HCT116 (cell line): Measurements from ENCODE around the gene FAT2. TPM values are rescaled to one million over a fixed set of nuclear protein-coding genes. Genes with fewer than 3 reads are reported as not detected.

Experiments used
- ATAC-seq: fragments of 200-7000 bp; cut with Tn5 transposase; 2 replicates; pipeline ENCODE4 v1.9.1; 2020; ENCODE audit warnings: mild to moderate bottlenecking, moderate library complexity
- BruUV-seq: library from RNA; stranded (reverse); fragments of 400-500 nt; replicated peaks from 2 replicates; lab custom pipeline; 2021; lab: Mats Ljungman, UMichigan
- CTCF ChIA-PET: fragments of 300-600 bp; sonication (Branson Sonifier 250); formaldehyde crosslinking; loops from one replicate; lab custom pipeline; 2021; ENCODE audit warnings: antibody characterized with exemption; lab: Charles Lee
- POLR2A ChIA-PET: fragments of 300-600, 350-600 bp; sonication (Branson Sonifier 250); formaldehyde crosslinking; loops from one replicate; lab custom pipeline; 2021; ENCODE audit warnings: antibody characterized with exemption; lab: Charles Lee
- RAD21 ChIA-PET, 2 experiments: fragments of 300-600 bp; sonication (Branson Sonifier 250); formaldehyde crosslinking; loops; one replicate each; lab custom pipeline; 2023; ENCODE audit warnings: low total read pairs in 2 of 2; ENCODE audit not compliant: uncharacterized antibody in 2 of 2, unreplicated experiment in 2 of 2, low non-redundant PET in 1 of 2; lab: Charles Lee
- DNase-seq: peaks from one replicate; pipeline ENCODE4 v3.0.0-alpha.2; 2010; ENCODE audit warnings: low read depth, low spot score
- H2AFZ ChIP-seq: fragments of 200-600 bp; shearing (Covaris generic), sonication (generic); 2 replicates; pipeline ENCODE4 v1.6.1; 2017; ENCODE audit warnings: low read depth, mixed run types, mixed read lengths, antibody characterized with exemption, low read length; ENCODE audit not compliant: poor library complexity, severe bottlenecking
- H3K27ac ChIP-seq: 2 replicates; pipeline ENCODE4 v1.5.1; 2012; ENCODE audit warnings: low read depth, low read length
- H3K27me3 ChIP-seq: fragments of 200-600 bp; sonication (generic); 2 replicates; pipeline ENCODE4 v1.6.1; 2016; ENCODE audit warnings: mixed run types, low read length, mixed read lengths; ENCODE audit not compliant: insufficient read depth
- H3K36me3 ChIP-seq, 2 experiments: fragments of 200-500 bp in 1 of 2; fragments of 200-600 bp in 1 of 2; sonication (Bioruptor generic) in 1 of 2; sonication (generic) in 1 of 2; 2 replicates each; pipeline versions ENCODE4 v1.5.1 to v1.6.1; 2014 to 2016; ENCODE audit warnings: low read length in 2 of 2, inconsistent platforms in 1 of 2, mixed read lengths in 1 of 2, mixed run types in 1 of 2; ENCODE audit not compliant: insufficient read depth in 2 of 2, control insufficient read depth in 1 of 2
- H3K4me1 ChIP-seq, 2 experiments: fragments of 200-600 bp in 1 of 2; sonication (generic) in 1 of 2; 2 replicates each; pipeline versions ENCODE4 v1.5.1 to v1.6.1; 2012 to 2017; ENCODE audit warnings: low read length in 2 of 2, inconsistent platforms in 1 of 2, mild to moderate bottlenecking in 1 of 2, mixed read lengths in 1 of 2, mixed run types in 1 of 2, moderate library complexity in 1 of 2; ENCODE audit not compliant: insufficient read depth in 2 of 2, control insufficient read depth in 1 of 2
- H3K4me2 ChIP-seq: fragments of 200-600 bp; sonication (generic); 2 replicates; pipeline ENCODE4 v1.6.1; 2017; ENCODE audit warnings: mixed run types, low read length, mixed read lengths
- H3K4me3 ChIP-seq, 2 experiments: fragments of 200-600 bp in 1 of 2; sonication (generic) in 1 of 2; replicated peaks in 1 of 2; 2 replicates each; pipeline ENCODE4 v1.5.1; 2011 to 2016; ENCODE audit warnings: low read length in 2 of 2, control low read depth in 1 of 2, low read depth in 1 of 2, mild to moderate bottlenecking in 1 of 2, mixed read lengths in 1 of 2, mixed run types in 1 of 2
- H3K79me2 ChIP-seq: fragments of 200-600 bp; sonication (generic); 2 replicates; pipeline ENCODE4 v1.6.1; 2017; ENCODE audit warnings: mild to moderate bottlenecking, mixed run types, low read length, moderate library complexity, mixed read lengths; ENCODE audit not compliant: insufficient read depth
- H3K9ac ChIP-seq: fragments of 200-600 bp; sonication (generic); 2 replicates; pipeline ENCODE4 v1.6.1; 2016; ENCODE audit warnings: low read length, mixed read lengths
- H3K9me2 ChIP-seq: fragments of 200-600 bp; sonication (generic), shearing (Covaris generic); 2 replicates; pipeline ENCODE4 v1.6.1; 2017; ENCODE audit warnings: mixed run types, mild to moderate bottlenecking, moderate library complexity; ENCODE audit not compliant: insufficient read depth
- H3K9me3 ChIP-seq, 2 experiments: fragments of 200-500 bp in 1 of 2; fragments of 200-600 bp in 1 of 2; sonication (Bioruptor generic) in 1 of 2; sonication (generic) in 1 of 2; 2 replicates each; pipeline ENCODE4 v1.6.1; 2014 to 2017; ENCODE audit warnings: low read length in 2 of 2, mixed read lengths in 2 of 2, inconsistent platforms in 1 of 2, low read depth in 1 of 2, mild to moderate bottlenecking in 1 of 2, mixed run types in 1 of 2, moderate library complexity in 1 of 2; ENCODE audit not compliant: control insufficient read depth in 1 of 2, insufficient read depth in 1 of 2
- H4K20me1 ChIP-seq: fragments of 200-600 bp; sonication (generic), shearing (Covaris generic); 2 replicates; pipeline ENCODE4 v1.6.1; 2017; ENCODE audit warnings: mixed run types, mild to moderate bottlenecking, moderate library complexity; ENCODE audit not compliant: insufficient read depth
- CTCF ChIP-seq, 3 experiments: fragments of 200-600 bp in 1 of 3; sonication (generic) in 1 of 3; IDR thresholded peaks in 2 of 3; conservative IDR thresholded peaks in 1 of 3; 2 replicates each; pipeline ENCODE4 v1.5.1; 2012 to 2017; ENCODE audit warnings: low read depth in 2 of 3, low read length in 2 of 3, antibody characterized with exemption in 1 of 3, borderline replicate concordance in 1 of 3, control low read depth in 1 of 3, mild to moderate bottlenecking in 1 of 3, mixed read lengths in 1 of 3, mixed run types in 1 of 3, moderate library complexity in 1 of 3; ENCODE audit not compliant: insufficient read depth in 1 of 3
- EGR1 ChIP-seq: IDR thresholded peaks from 2 replicates; pipeline ENCODE4 v1.6.1; 2012; ENCODE audit warnings: low read depth
- EZH2 ChIP-seq: fragments of 200-600 bp; sonication (generic); IDR thresholded peaks from 2 replicates; pipeline ENCODE4 v1.6.1; 2017; ENCODE audit warnings: antibody characterized with exemption, mixed run types
- JUND ChIP-seq: IDR thresholded peaks from 2 replicates; pipeline ENCODE4 v1.6.1; 2012
- MAX ChIP-seq: IDR thresholded peaks from 2 replicates; pipeline ENCODE4 v1.6.1; 2012
- POLR2A ChIP-seq: IDR thresholded peaks from 2 replicates; pipeline ENCODE4 v1.7.0; 2011; ENCODE audit warnings: borderline replicate concordance; ENCODE audit not compliant: insufficient read depth, insufficient read length; ENCODE audit errors: extremely low read depth
- REST ChIP-seq: IDR thresholded peaks from 2 replicates; pipeline ENCODE4 v1.6.1; 2012; ENCODE audit warnings: low read depth
- TCF7L2 ChIP-seq: IDR thresholded peaks from 2 replicates; pipeline ENCODE4 v1.7.0; 2011; ENCODE audit warnings: borderline replicate concordance, inconsistent platforms; ENCODE audit not compliant: insufficient read depth, insufficient read length; ENCODE audit errors: extremely low read depth
- ZBTB33 ChIP-seq: IDR thresholded peaks from 2 replicates; pipeline ENCODE4 v1.6.1; 2011; ENCODE audit warnings: mild to moderate bottlenecking, low read length, moderate library complexity; ENCODE audit not compliant: insufficient replicate concordance; ENCODE audit errors: extremely low read depth
- ZFX ChIP-seq: fragments of 450-650 bp; IDR thresholded peaks from 2 replicates; pipeline ENCODE4 v1.6.1; 2017
- ZNF274 ChIP-seq: fragments of 200-500 bp; sonication (Bioruptor generic); IDR thresholded peaks from 2 replicates; pipeline ENCODE4 v1.6.1; 2014; ENCODE audit warnings: mild to moderate bottlenecking, low read depth, low read length, inconsistent platforms
- intact Hi-C: fragments of 100-400 bp; cut with micrococcal nuclease; formaldehyde crosslinking; loops from 2 replicates; pipeline ENCODE4 v1.10.0; 2022
- total RNA-seq: library from RNA; stranded (reverse); gene quantifications from one replicate; pipeline ENCODE4 v1.2.1, GENCODE V29; 2021; ENCODE audit not compliant: unreplicated experiment

FAT2 gene
- total RNA-seq, 1 experiment from 2014 or later: 0.05 TPM

GRCh38 chr5:151625285-151625684 lies 34.2 kb upstream of the FAT2 start:
- H3K4me2 ChIP-seq: no peak overlapping the region
- no peaks in the 10 kb centered on the region for H4K20me1 ChIP-seq
- no peaks in the 10 kb centered on the region for H3K9me2 ChIP-seq
- ChIA-PET RAD21 (no interaction called here), POLR2A (no interaction called here), CTCF (no interaction called here)
- no peak overlapping the region for H3K4me3 ChIP-seq
- H3K79me2 ChIP-seq: no peaks in the 10 kb centered on the region
- no peak overlapping the region for H3K9ac ChIP-seq
- peaks cover 0 to 3% of the 10 kb centered on the region in 2 experiments; a peak in 2 of 4 replicates for H3K4me1 ChIP-seq
- no peak for ATAC-seq
- no peak overlapping the region for H3K27ac ChIP-seq
- no peaks in the 10 kb centered on the region for H3K9me3 ChIP-seq
- H2AFZ ChIP-seq: no peak overlapping the region
- BruUV-seq: no TSS peak
- H3K36me3 ChIP-seq: no peaks in the 10 kb centered on the region
- intact Hi-C loops: no loop called here
- DNase-seq: no peak
- H3K27me3 ChIP-seq: peaks cover 10% of the 10 kb centered on the region; the same call in 1 of the 2 replicates
- TF ChIP-seq EGR1: no peak
- TF ChIP-seq, all 23 proteins: peak for 0

GRCh38 chr5:151624476-151624875 lies 33.3 kb upstream of the FAT2 start:
- H3K27ac ChIP-seq: no peak overlapping the region
- no peaks in the 10 kb centered on the region for H4K20me1 ChIP-seq
- intact Hi-C loops: no loop called here
- no peak overlapping the region for H3K4me3 ChIP-seq
- RAD21 ChIA-PET: no interaction called here
- no TSS peak for BruUV-seq
- no peak overlapping the region for H3K9ac ChIP-seq
- no peaks in the 10 kb centered on the region for H3K36me3 ChIP-seq
- peaks cover 10% of the 10 kb centered on the region; the same call in 1 of the 2 replicates for H3K27me3 ChIP-seq
- no peaks in the 10 kb centered on the region for H3K79me2 ChIP-seq
- POLR2A ChIA-PET: no interaction called here
- CTCF ChIA-PET: no interaction called here
- H3K4me1 ChIP-seq: peaks cover 7 to 10% of the 10 kb centered on the region in 2 experiments; a peak in 3 of 4 replicates
- H3K9me3 ChIP-seq: no peaks in the 10 kb centered on the region
- TF ChIP-seq ZNF274 (no peak), REST (no peak), EZH2 (no peak), JUND (no peak), TCF7L2 (no peak), POLR2A (no peak), CTCF (IDR thresholded peaks at IDR 0.05 in 2 of 3, conservative IDR thresholded peaks at IDR 0.05 in 1 of 3; ENCODE audit: borderline replicate concordance in 1 of 3, insufficient read depth in 1 of 3, low read depth in 2 of 3, low read length in 2 of 3) (no peak), ZFX (no peak), ZBTB33 (no peak), MAX (no peak)
- H2AFZ ChIP-seq: no peak overlapping the region
- ATAC-seq: no peak
- H3K9me2 ChIP-seq: no peaks in the 10 kb centered on the region
- H3K4me2 ChIP-seq: no peak overlapping the region
- no peak for DNase-seq
